ENCODE measurements around the gene NELFE.

DNA sequence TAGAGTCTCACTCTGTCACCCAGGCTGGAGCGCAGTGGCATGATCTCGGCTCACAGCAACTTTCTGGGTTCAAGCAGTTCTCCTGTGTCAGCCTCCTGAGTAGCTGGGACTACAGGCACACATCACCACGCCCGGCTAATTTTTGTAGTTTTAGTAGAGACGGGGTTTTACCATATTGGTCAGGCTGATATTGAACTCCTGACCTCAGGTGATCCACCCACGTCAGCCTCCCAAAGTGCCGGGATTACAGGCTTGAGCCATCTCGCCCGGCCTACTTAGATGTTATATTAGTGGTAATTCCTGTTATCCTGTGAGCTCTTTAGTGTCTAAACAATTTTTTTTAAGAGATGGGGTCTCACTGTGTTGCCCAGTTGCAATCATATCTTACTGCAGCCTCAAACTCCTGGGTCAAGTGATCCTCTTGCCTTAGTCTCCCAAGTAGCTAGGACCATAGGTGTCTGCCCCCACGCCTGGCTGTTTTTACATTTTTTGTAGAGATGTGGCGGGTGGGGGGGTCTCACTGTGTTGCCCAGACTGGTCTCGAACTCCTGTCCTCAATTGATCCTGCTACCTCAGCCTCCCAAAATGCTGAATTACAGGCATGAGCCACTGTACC lies 19.2 kb upstream of the NELFE start:
- TF ChIP-seq EZH2 (IDR thresholded peaks at IDR 0.05; ENCODE audit: insufficient read depth, poor library complexity, severe bottlenecking) (no peak), EZH2phosphoT487 (IDR thresholded peaks at IDR 0.05; ENCODE audit: insufficient read depth, low read depth) (no peak)

Data from GM23248 (cell line).